A673 (cell line): ENCODE measurements around the gene OTOA.

ENCODE experiments used
- EZH2 ChIP-seq: fragments of 200-600 bp; sonication (generic); IDR thresholded peaks from 2 replicates; pipeline ENCODE4 v1.6.1; 2017; ENCODE audit warnings: borderline replicate concordance, low read depth, mild to moderate bottlenecking, mixed read lengths, antibody characterized with exemption, low read length; ENCODE audit not compliant: poor library complexity, severe bottlenecking
- TF ChIP-seq, protein P1 (sequence below): fragments of 300-800, 200-600 bp; sonication (generic); conservative IDR thresholded peaks from 2 replicates; pipeline ENCODE4 v1.5.1; 2017; ENCODE audit warnings: low read depth, mild to moderate bottlenecking, antibody characterized with exemption, low read length, moderate library complexity, mixed read lengths

DNA sequence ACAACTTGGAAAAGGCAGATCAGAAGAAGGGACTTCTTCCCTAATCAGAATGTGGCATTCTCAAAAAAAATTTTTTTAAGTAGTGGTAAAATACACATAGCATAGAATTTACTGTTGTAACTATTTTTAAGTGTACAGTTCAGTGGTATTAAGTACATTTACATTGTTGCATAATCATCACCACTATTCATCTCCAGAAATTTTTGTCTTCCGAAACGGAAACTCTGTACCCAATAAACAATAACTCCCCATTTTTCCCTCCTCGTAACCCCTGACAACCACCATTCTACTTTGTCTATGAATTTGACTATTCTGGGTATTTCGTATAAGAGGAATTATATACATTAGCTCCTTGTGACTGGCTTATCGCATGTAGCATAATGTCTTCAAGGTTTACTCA, 45.5 kb upstream of the OTOA start:
- TF ChIP-seq, protein P1, sequence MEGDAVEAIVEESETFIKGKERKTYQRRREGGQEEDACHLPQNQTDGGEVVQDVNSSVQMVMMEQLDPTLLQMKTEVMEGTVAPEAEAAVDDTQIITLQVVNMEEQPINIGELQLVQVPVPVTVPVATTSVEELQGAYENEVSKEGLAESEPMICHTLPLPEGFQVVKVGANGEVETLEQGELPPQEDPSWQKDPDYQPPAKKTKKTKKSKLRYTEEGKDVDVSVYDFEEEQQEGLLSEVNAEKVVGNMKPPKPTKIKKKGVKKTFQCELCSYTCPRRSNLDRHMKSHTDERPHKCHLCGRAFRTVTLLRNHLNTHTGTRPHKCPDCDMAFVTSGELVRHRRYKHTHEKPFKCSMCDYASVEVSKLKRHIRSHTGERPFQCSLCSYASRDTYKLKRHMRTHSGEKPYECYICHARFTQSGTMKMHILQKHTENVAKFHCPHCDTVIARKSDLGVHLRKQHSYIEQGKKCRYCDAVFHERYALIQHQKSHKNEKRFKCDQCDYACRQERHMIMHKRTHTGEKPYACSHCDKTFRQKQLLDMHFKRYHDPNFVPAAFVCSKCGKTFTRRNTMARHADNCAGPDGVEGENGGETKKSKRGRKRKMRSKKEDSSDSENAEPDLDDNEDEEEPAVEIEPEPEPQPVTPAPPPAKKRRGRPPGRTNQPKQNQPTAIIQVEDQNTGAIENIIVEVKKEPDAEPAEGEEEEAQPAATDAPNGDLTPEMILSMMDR, result no peak
- no peak for TF ChIP-seq EZH2
